Measurements from ENCODE around the gene KRTAP12-4.
"Not testable (repeated sequence)": the region's sequence is repeated elsewhere in the genome, so short reads cannot be mapped to it uniquely, and the experiment has no call there.

The KRTAP12-4 gene

GRCh38 chr21:44686843-44687561, 32.5 kb upstream of the KRTAP12-4 start:
- DNase-seq (ENCODE audit: low spot score) (no peak), ATAC-seq (ENCODE audit: low read depth) (no peak)
- H3K9me3 ChIP-seq (ENCODE audit: severe bottlenecking) = no peaks in the 10 kb centered on the region
- no peaks in the 10 kb centered on the region for H3K4me1 ChIP-seq (ENCODE audit: insufficient read depth, poor library complexity, severe bottlenecking)
- no peak overlapping the region for H3K27ac ChIP-seq (ENCODE audit: poor library complexity, severe bottlenecking)
- no peaks in the 10 kb centered on the region for H3K36me3 ChIP-seq (ENCODE audit: low read depth)
- TF ChIP-seq CTCF (IDR thresholded peaks at IDR 0.05; ENCODE audit: poor library complexity, severe bottlenecking) = no peak
- H3K27me3 ChIP-seq (ENCODE audit: insufficient read depth, poor library complexity, severe bottlenecking) = peaks cover 17% of the 10 kb centered on the region
- H3K4me3 ChIP-seq (ENCODE audit: severe bottlenecking) = no peak overlapping the region

- Histone ChIP-seq H3K36me3 (ENCODE audit: low read depth) (no peaks in the 10 kb centered on the region), H3K4me1 (ENCODE audit: insufficient read depth, poor library complexity, severe bottlenecking) (no peaks in the 10 kb centered on the region), H3K27me3 (ENCODE audit: insufficient read depth, poor library complexity, severe bottlenecking) (peaks cover 14% of the 10 kb centered on the region), H3K4me3 (ENCODE audit: severe bottlenecking) (no peak overlapping the region), H3K9me3 (ENCODE audit: severe bottlenecking) (no peaks in the 10 kb centered on the region), H3K27ac (ENCODE audit: poor library complexity, severe bottlenecking) (no peak overlapping the region)
- DNase-seq (ENCODE audit: low spot score) (no peak), ATAC-seq (ENCODE audit: low read depth) (no peak)
- TF ChIP-seq CTCF (IDR thresholded peaks at IDR 0.05; ENCODE audit: poor library complexity, severe bottlenecking) = no peak
Measured at GRCh38 chr21:44686000-44686781, 31.7 kb upstream of the KRTAP12-4 start.

- H3K9me3 ChIP-seq (ENCODE audit: severe bottlenecking); DNase-seq (ENCODE audit: low spot score); H3K4me3 ChIP-seq (ENCODE audit: severe bottlenecking); H3K36me3 ChIP-seq (ENCODE audit: low read depth); H3K4me1 ChIP-seq (ENCODE audit: insufficient read depth, poor library complexity, severe bottlenecking); ATAC-seq (ENCODE audit: low read depth); H3K27ac ChIP-seq (ENCODE audit: poor library complexity, severe bottlenecking): not testable (repeated sequence)
- peaks cover 17% of the 10 kb centered on the region for H3K27me3 ChIP-seq (ENCODE audit: insufficient read depth, poor library complexity, severe bottlenecking)
Measured at GRCh38 chr21:44685050-44685449, 30.6 kb upstream of the KRTAP12-4 start.

- H3K27me3 ChIP-seq (ENCODE audit: insufficient read depth, poor library complexity, severe bottlenecking) = peaks cover 23% of the 10 kb centered on the region
- no peaks in the 10 kb centered on the region for H3K36me3 ChIP-seq (ENCODE audit: low read depth)
- H3K4me3 ChIP-seq (ENCODE audit: severe bottlenecking) = no peak overlapping the region
- no peaks in the 10 kb centered on the region for H3K9me3 ChIP-seq (ENCODE audit: severe bottlenecking)
- no peak for DNase-seq (ENCODE audit: low spot score)
- TF ChIP-seq CTCF (IDR thresholded peaks at IDR 0.05; ENCODE audit: poor library complexity, severe bottlenecking) = no peak
- H3K27ac ChIP-seq (ENCODE audit: poor library complexity, severe bottlenecking) = no peak overlapping the region
- no peak for ATAC-seq (ENCODE audit: low read depth)
- H3K4me1 ChIP-seq (ENCODE audit: insufficient read depth, poor library complexity, severe bottlenecking) = no peaks in the 10 kb centered on the region
Measured at GRCh38 chr21:44684483-44684882, 30.0 kb upstream of the KRTAP12-4 start.

- no peak for ATAC-seq (ENCODE audit: low read depth)
- no peaks in the 10 kb centered on the region for H3K9me3 ChIP-seq (ENCODE audit: severe bottlenecking)
- no peaks in the 10 kb centered on the region for H3K4me1 ChIP-seq (ENCODE audit: insufficient read depth, poor library complexity, severe bottlenecking)
- H3K36me3 ChIP-seq (ENCODE audit: low read depth) = no peaks in the 10 kb centered on the region
- H3K27ac ChIP-seq (ENCODE audit: poor library complexity, severe bottlenecking) = no peak overlapping the region
- no peak for DNase-seq (ENCODE audit: low spot score)
- TF ChIP-seq CTCF (IDR thresholded peaks at IDR 0.05; ENCODE audit: poor library complexity, severe bottlenecking) = no peak
- no peak overlapping the region for H3K4me3 ChIP-seq (ENCODE audit: severe bottlenecking)
- peaks cover 27% of the 10 kb centered on the region for H3K27me3 ChIP-seq (ENCODE audit: insufficient read depth, poor library complexity, severe bottlenecking)
Measured at GRCh38 chr21:44684077-44684476, 29.6 kb upstream of the KRTAP12-4 start.
